HepG2 (cell line): Measurements from ENCODE around the gene KCNMA1. TPM values are rescaled to one million over a fixed set of nuclear protein-coding genes. Genes with fewer than 3 reads are reported as not detected.

Experiments used
- ATAC-seq: fragments of 200-7000 bp; cut with Tn5 transposase; 3 replicates; pipeline ENCODE4 v1.9.1; 2020; ENCODE audit warnings: mild to moderate bottlenecking, moderate library complexity
- BruUV-seq: library from RNA; stranded (reverse); fragments of 400-500 nt; replicated peaks from 2 replicates; lab custom pipeline; 2021; lab: Mats Ljungman, UMichigan
- CTCF ChIA-PET: fragments of 300-600 bp; formaldehyde crosslinking; extraction: SDS; loops from one replicate; lab custom pipeline; 2021; ENCODE audit warnings: low total read pairs, inconsistent platforms, low intra/inter-chr PET ratio; lab: Yijun Ruan, JAX
- POLR2A ChIA-PET: fragments of 350-600 bp; sonication (Branson Sonifier 250); formaldehyde crosslinking; loops from one replicate; lab custom pipeline; 2020; ENCODE audit warnings: antibody characterized with exemption, inconsistent platforms; lab: Yijun Ruan, JAX
- DNase-seq: peaks from one replicate; pipeline ENCODE4 v3.0.0-alpha.2; 2015; ENCODE audit warnings: low spot score
- FAIRE-seq: peaks from 3 replicates; lab custom pipeline; 2011; peaks lifted over from hg19 to GRCh38; lab: Jason Lieb, UNC
- H2AFZ ChIP-seq: one replicate; pipeline ENCODE4 v1.6.1; 2011; ENCODE audit warnings: low read length, inconsistent platforms
- H3K27ac ChIP-seq: fragments of 300-600 bp; 3 replicates; pipeline ENCODE4 v1.8.0; 2011; ENCODE audit warnings: mixed run types, mild to moderate bottlenecking, mixed read lengths, low read length, inconsistent platforms; ENCODE audit not compliant: insufficient read depth; ENCODE audit errors: extremely low read length
- H3K27me3 ChIP-seq, 2 experiments: fragments of 200-600 bp in 1 of 2; 2 replicates in 1 of 2; 3 replicates in 1 of 2; pipeline versions ENCODE4 v1.6.0 to v1.8.0; 2011; ENCODE audit warnings: low read length in 2 of 2, mild to moderate bottlenecking in 2 of 2, moderate library complexity in 2 of 2, inconsistent platforms in 1 of 2; ENCODE audit not compliant: insufficient read depth in 2 of 2, control insufficient read depth in 1 of 2
- H3K36me3 ChIP-seq, 2 experiments: fragments of 200-600 bp in 1 of 2; replicated peaks in 1 of 2; 2 replicates in 1 of 2; 3 replicates in 1 of 2; pipeline versions ENCODE4 v1.5.1 to v1.8.0; 2011; ENCODE audit warnings: low read length in 2 of 2, inconsistent platforms in 1 of 2; ENCODE audit not compliant: insufficient read depth in 2 of 2, control insufficient read depth in 1 of 2
- H3K4me1 ChIP-seq: 2 replicates; pipeline ENCODE4 v1.5.1; 2012; ENCODE audit warnings: low read length, inconsistent platforms; ENCODE audit not compliant: insufficient read depth
- H3K4me2 ChIP-seq: 2 replicates; pipeline ENCODE4 v1.6.0; 2011; ENCODE audit warnings: low read depth, low read length, inconsistent platforms
- H3K4me3 ChIP-seq, 3 experiments: fragments of 200-600 bp in 1 of 3; sonication (generic), shearing (Covaris generic) in 1 of 3; replicated peaks in 1 of 3; 2 replicates each; pipeline ENCODE4 v1.5.1; 2011 to 2016; ENCODE audit warnings: low read length in 3 of 3, inconsistent platforms in 2 of 3, low read depth in 2 of 3, mild to moderate bottlenecking in 2 of 3, control low read depth in 1 of 3, mixed read lengths in 1 of 3; ENCODE audit not compliant: insufficient read depth in 1 of 3
- H3K79me2 ChIP-seq: one replicate; pipeline ENCODE4 v1.6.1; 2011; ENCODE audit warnings: low read length, inconsistent platforms; ENCODE audit not compliant: insufficient read depth
- H3K9ac ChIP-seq: 2 replicates; pipeline ENCODE4 v1.6.0; 2011; ENCODE audit warnings: mild to moderate bottlenecking, low read depth, low read length, inconsistent platforms; ENCODE audit not compliant: insufficient read depth
- H3K9me3 ChIP-seq: 2 replicates; pipeline ENCODE4 v1.5.1; 2012; ENCODE audit warnings: mild to moderate bottlenecking, low read length
- H4K20me1 ChIP-seq: 2 replicates; pipeline ENCODE4 v1.6.0; 2011; ENCODE audit warnings: inconsistent platforms, mild to moderate bottlenecking, low read length, moderate library complexity; ENCODE audit not compliant: insufficient read depth
- EED ChIP-seq: sonication (generic); formaldehyde crosslinking; IDR thresholded peaks from 2 replicates; pipeline ENCODE4 v1.5.0; 2020; ENCODE audit warnings: mild to moderate bottlenecking, missing genetic modification reagents
- EHMT2 ChIP-seq: fragments of 200-600 bp; sonication (generic); IDR thresholded peaks from 2 replicates; pipeline ENCODE4 v1.7.0; 2017; ENCODE audit warnings: antibody characterized with exemption, low read depth, low read length, borderline replicate concordance
- FOXK2 ChIP-seq: fragments of 450-650 bp; IDR thresholded peaks from 2 replicates; pipeline ENCODE4 v1.6.1; 2016
- KAT8 ChIP-seq: IDR thresholded peaks from 2 replicates; pipeline ENCODE4 v1.6.1; 2016; ENCODE audit warnings: missing genetic modification reagents, missing compliant biosample characterization
- MAX ChIP-seq: IDR thresholded peaks from 2 replicates; pipeline ENCODE4 v1.6.1; 2012; ENCODE audit warnings: inconsistent platforms
- MED1 ChIP-seq: sonication (generic); formaldehyde crosslinking; IDR thresholded peaks from 2 replicates; pipeline ENCODE4 v1.4.0; 2020; ENCODE audit warnings: missing genetic modification reagents
- NFE2L1 ChIP-seq: sonication (generic); formaldehyde crosslinking; IDR thresholded peaks from 2 replicates; pipeline ENCODE4 v1.4.0; 2020; ENCODE audit warnings: missing genetic modification reagents, mild to moderate bottlenecking, borderline replicate concordance
- RFX3 ChIP-seq: IDR thresholded peaks from 2 replicates; pipeline ENCODE4 v1.6.1; 2016; ENCODE audit warnings: missing biosample characterization, missing genetic modification reagents
- SNAI1 ChIP-seq: sonication (generic); formaldehyde crosslinking; IDR thresholded peaks from 2 replicates; pipeline ENCODE4 v1.5.0; 2020; ENCODE audit warnings: mild to moderate bottlenecking, missing genetic modification reagents, borderline replicate concordance
- TARDBP ChIP-seq: sonication (generic); formaldehyde crosslinking; IDR thresholded peaks from 2 replicates; pipeline ENCODE4 v1.8.0; 2022; ENCODE audit warnings: mild to moderate bottlenecking, missing genetic modification reagents
- ZNF10 ChIP-seq: sonication (generic); formaldehyde crosslinking; IDR thresholded peaks from 2 replicates; pipeline ENCODE4 v1.4.0; 2020; ENCODE audit warnings: mild to moderate bottlenecking, low read depth, missing genetic modification reagents, borderline replicate concordance
- ZNF629 ChIP-seq: sonication (generic); formaldehyde crosslinking; conservative IDR thresholded peaks from 2 replicates; pipeline ENCODE4 v1.5.0; 2020; ENCODE audit warnings: missing genetic modification reagents
- ZNF670 ChIP-seq: sonication (generic); formaldehyde crosslinking; IDR thresholded peaks from 2 replicates; pipeline ENCODE4 v1.8.0; 2022; ENCODE audit warnings: mild to moderate bottlenecking, missing genetic modification reagents, borderline replicate concordance
- WGBS: methylation state at CpG from one replicate; pipeline ENCODE4 v1.1.6; 2017; ENCODE audit warnings: low lambda C conversion rate; 5-methylcytosine and 5-hydroxymethylcytosine counted together
- in situ Hi-C: cut with HindIII; loops from 2 replicates; pipeline ENCODE4 v1.10.0; 2017; ENCODE audit warnings: low pct_unique_long_range_greater_than_20kb; ENCODE audit not compliant: extremely low pct_ligation_motif_present
- intact Hi-C: fragments of 100-400 bp; cut with micrococcal nuclease; formaldehyde crosslinking; loops from one replicate; pipeline ENCODE4 v1.10.0; 2022; ENCODE audit not compliant: unreplicated experiment
- polyA plus RNA-seq, 8 experiments: library from polyadenylated mRNA; depleted of rRNA in 3 of 8; stranded (reverse) in 7 of 8; unstranded in 1 of 8; fragments of >200 nt; fragmentation: Illumina TruSeq in 4 of 8; extraction: Trizol in 4 of 8; gene quantifications; 2 replicates each; pipeline versions ENCODE4 v1.2.1 to v1.2.3, GENCODE V29; 2011 to 2016; ENCODE audit warnings: low read depth in 4 of 8, missing spikeins in 1 of 8, mixed read lengths in 1 of 8; ENCODE audit not compliant: insufficient read depth in 1 of 8
- total RNA-seq, 5 experiments: library from RNA; depleted of rRNA; stranded (reverse); fragments of >200 nt; fragmentation: Illumina TruSeq; extraction: Trizol; gene quantifications; 2 replicates each; pipeline ENCODE4 v1.2.3, GENCODE V29; 2016; ENCODE audit warnings: low read depth in 1 of 5
- TF ChIP-seq, protein P1 (sequence below): sonication (generic); formaldehyde crosslinking; IDR thresholded peaks from 2 replicates; pipeline ENCODE4 v1.4.0; 2020; ENCODE audit warnings: missing genetic modification reagents, borderline replicate concordance
- TF ChIP-seq, protein P2 (sequence below): sonication (generic); formaldehyde crosslinking; conservative IDR thresholded peaks from 2 replicates; pipeline ENCODE4 v1.8.0; 2022; ENCODE audit warnings: low read depth, missing genetic modification reagents

The KCNMA1 gene
- total and polyA plus RNA-seq, 2 of the 13 experiments (the other 11 are each of a cell fraction or from before 2014, with no cell fraction given): 0.02 TPM; not detected in 1

GRCh38 chr10:77028042-77028441 is 609.6 kb downstream of the KCNMA1 start:
- H3K9me3 ChIP-seq: no peaks in the 10 kb centered on the region
- no peak for ATAC-seq
- TF ChIP-seq SNAI1 (no peak), KAT8 (no peak), MAX (no peak), EED (CRISPR knock-in tag) (no peak), FOXK2 (no peak), RFX3 (CRISPR knock-in tag) (no peak), EHMT2 (no peak), MED1 (CRISPR knock-in tag) (no peak), ZNF629 (CRISPR knock-in tag) (no peak), ZNF10 (CRISPR knock-in tag) (no peak), NFE2L1 (no peak), ZNF670 (CRISPR knock-in tag) (no peak), TARDBP (CRISPR knock-in tag) (no peak)
- TF ChIP-seq, protein P1, sequence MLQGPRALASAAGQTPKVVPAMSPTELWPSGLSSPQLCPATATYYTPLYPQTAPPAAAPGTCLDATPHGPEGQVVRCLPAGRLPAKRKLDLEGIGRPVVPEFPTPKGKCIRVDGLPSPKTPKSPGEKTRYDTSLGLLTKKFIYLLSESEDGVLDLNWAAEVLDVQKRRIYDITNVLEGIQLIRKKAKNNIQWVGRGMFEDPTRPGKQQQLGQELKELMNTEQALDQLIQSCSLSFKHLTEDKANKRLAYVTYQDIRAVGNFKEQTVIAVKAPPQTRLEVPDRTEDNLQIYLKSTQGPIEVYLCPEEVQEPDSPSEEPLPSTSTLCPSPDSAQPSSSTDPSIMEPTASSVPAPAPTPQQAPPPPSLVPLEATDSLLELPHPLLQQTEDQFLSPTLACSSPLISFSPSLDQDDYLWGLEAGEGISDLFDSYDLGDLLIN (CRISPR knock-in tag): no peak
- TF ChIP-seq, protein P2, sequence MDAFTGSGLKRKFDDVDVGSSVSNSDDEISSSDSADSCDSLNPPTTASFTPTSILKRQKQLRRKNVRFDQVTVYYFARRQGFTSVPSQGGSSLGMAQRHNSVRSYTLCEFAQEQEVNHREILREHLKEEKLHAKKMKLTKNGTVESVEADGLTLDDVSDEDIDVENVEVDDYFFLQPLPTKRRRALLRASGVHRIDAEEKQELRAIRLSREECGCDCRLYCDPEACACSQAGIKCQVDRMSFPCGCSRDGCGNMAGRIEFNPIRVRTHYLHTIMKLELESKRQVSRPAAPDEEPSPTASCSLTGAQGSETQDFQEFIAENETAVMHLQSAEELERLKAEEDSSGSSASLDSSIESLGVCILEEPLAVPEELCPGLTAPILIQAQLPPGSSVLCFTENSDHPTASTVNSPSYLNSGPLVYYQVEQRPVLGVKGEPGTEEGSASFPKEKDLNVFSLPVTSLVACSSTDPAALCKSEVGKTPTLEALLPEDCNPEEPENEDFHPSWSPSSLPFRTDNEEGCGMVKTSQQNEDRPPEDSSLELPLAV (CRISPR knock-in tag): no peak
- TF ChIP-seq, all 625 proteins: peak for 0
- H2AFZ ChIP-seq: no peak overlapping the region
- DNase-seq: no peak
- no peak for FAIRE-seq
- H3K27me3 ChIP-seq: no peaks in the 10 kb centered on the region; a peak in 1 of 5 replicates
- BruUV-seq: no TSS peak
- H3K4me3 ChIP-seq: no peak overlapping the region
- no peaks in the 10 kb centered on the region for H4K20me1 ChIP-seq
- in situ Hi-C loops: no loop called here
- no peak overlapping the region for H3K27ac ChIP-seq
- 20% methylated on average over 5 of the region's 6 CpGs for WGBS
- intact Hi-C loops: no loop called here
- no peak overlapping the region for H3K4me2 ChIP-seq
- H3K9ac ChIP-seq: no peak overlapping the region
- H3K4me1 ChIP-seq: no peaks in the 10 kb centered on the region
- ChIA-PET POLR2A (no interaction called here), CTCF (no interaction called here)
- H3K79me2 ChIP-seq: no peaks in the 10 kb centered on the region
- no peaks in the 10 kb centered on the region for H3K36me3 ChIP-seq
